AG04449 (cell line): ENCODE data around the gene NGF.

Experiments
- CTCF ChIA-PET: fragments of 350-600 bp; formaldehyde crosslinking; extraction: SDS; loops from one replicate; lab custom pipeline; 2021; ENCODE audit warnings: antibody characterized with exemption; lab: Yijun Ruan, JAX
- POLR2A ChIA-PET: fragments of 400-600, 350-600 bp; formaldehyde crosslinking; extraction: SDS; loops from one replicate; lab custom pipeline; 2020; ENCODE audit warnings: antibody characterized with exemption, inconsistent platforms; lab: Yijun Ruan, JAX
- DNase-seq: peaks from one replicate; pipeline ENCODE4 v3.0.0-alpha.2; 2010; ENCODE audit warnings: low read depth, low spot score
- H3K4me3 ChIP-seq: 2 replicates; pipeline ENCODE4 v1.5.1; 2011; ENCODE audit warnings: low read depth, mild to moderate bottlenecking, control low read depth, low read length
- TF ChIP-seq, protein P1 (sequence below): IDR thresholded peaks from one replicate; pipeline ENCODE4 v1.5.1; 2011; ENCODE audit warnings: mild to moderate bottlenecking, moderate library complexity, low read length, control low read depth, inconsistent platforms; ENCODE audit not compliant: insufficient read depth; ENCODE audit errors: missing control alignments

The NGF gene

DNA sequence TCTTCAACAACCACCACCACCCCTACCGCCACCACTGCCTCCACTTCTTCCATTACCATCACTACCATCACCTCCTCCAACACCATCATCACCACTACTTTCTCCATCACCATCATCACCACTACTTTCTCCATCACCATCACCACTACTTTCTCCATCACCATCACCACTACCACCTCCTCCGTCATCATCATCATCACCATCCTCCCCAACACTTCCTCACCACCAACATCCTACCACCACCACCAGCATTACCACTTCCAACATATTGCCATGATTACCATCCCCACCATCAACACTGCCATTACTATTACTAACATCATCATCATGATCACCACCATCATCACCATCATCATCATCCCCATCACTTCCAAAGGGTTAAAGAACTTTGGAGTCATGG is 34.7 kb downstream of the NGF start:
- DNase-seq, result no peak
- ChIA-PET POLR2A (interaction anchor here (1.0 kb wide), 1 partner anchor 19 kb away, joined by 4 read pairs; no protein-coding TSS in a partner anchor), CTCF (interaction anchor here (0.9 to 7.8 kb wide), 4 partner anchors 166 to 292 kb away, joined by 3 to 59 read pairs (median 4); no protein-coding TSS in a partner anchor)
- TF ChIP-seq, protein P1, sequence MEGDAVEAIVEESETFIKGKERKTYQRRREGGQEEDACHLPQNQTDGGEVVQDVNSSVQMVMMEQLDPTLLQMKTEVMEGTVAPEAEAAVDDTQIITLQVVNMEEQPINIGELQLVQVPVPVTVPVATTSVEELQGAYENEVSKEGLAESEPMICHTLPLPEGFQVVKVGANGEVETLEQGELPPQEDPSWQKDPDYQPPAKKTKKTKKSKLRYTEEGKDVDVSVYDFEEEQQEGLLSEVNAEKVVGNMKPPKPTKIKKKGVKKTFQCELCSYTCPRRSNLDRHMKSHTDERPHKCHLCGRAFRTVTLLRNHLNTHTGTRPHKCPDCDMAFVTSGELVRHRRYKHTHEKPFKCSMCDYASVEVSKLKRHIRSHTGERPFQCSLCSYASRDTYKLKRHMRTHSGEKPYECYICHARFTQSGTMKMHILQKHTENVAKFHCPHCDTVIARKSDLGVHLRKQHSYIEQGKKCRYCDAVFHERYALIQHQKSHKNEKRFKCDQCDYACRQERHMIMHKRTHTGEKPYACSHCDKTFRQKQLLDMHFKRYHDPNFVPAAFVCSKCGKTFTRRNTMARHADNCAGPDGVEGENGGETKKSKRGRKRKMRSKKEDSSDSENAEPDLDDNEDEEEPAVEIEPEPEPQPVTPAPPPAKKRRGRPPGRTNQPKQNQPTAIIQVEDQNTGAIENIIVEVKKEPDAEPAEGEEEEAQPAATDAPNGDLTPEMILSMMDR, result no peak
- H3K4me3 ChIP-seq, result no peak overlapping the region

DNA sequence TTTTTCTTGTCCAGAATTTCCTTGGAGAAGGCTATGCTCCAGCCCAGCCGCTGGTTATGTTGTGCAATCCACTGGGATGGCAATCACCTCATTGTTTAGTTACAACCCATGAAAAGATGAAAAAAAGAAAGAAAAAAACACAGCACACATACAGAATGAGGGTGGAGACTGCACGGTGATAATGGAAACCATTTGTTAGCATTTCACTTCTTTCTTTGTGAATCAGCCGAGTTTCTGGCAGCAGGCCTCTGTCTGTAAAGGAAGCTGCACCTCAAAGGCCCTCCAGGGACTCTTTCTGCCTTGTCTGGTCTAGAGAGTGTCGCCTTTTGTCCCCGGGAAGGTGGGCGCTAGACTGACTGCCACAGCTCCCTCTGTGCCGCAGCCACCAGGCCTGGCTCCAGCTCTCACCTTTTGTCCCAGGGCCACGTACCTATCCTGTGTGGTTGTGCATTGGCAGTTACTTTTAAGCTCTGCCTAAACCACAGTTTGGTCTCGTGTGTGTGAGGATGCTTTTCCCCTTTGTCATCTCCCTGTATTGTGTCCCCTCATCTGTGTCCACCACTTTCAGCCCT is 35.6 kb downstream of the NGF start:
- POLR2A ChIA-PET, result interaction anchor here (0.8 to 1.2 kb wide), 6 partner anchors 9 to 167 kb away, joined by 3 to 5 read pairs (median 3); no protein-coding TSS in a partner anchor
- DNase-seq, result peak; percentile 63
- no peak overlapping the region for H3K4me3 ChIP-seq
- TF ChIP-seq, protein P1, result no peak
- CTCF ChIA-PET, result interaction anchor here (0.6 to 7.8 kb wide), 6 partner anchors 10 to 404 kb away, joined by 3 to 59 read pairs (median 4); no protein-coding TSS in a partner anchor

DNA sequence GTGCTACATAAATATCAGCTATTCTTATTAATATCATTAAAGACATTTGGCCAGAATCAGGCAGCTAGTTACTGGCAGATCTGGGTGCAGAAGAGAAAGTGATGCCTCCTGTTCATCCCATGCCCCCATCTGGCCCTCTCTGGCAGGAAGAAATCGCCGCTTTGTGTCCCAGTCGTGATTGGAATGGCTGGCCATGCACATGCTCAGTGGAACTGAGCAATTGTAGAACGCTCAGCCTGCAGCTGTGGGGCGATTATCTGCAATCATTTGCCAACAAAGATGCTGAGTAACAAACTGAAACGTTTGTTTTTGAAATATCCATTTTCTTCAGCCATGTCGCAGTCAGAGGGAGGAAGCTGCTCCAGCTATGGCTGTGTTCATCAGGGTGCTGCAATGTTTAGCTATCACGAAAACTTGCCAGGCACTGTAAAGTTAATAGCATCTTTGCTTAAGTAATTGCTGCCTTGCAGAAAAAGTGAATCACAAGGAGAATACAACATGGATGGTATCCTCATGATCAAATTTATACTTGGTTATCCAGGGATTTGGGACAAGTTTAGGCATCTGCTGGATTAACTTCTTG is 36.5 kb downstream of the NGF start:
- no peak overlapping the region for H3K4me3 ChIP-seq
- TF ChIP-seq, protein P1, result no peak
- POLR2A ChIA-PET, result interaction anchor here (1.0 to 1.3 kb wide), 4 partner anchors 9 to 168 kb away, joined by 3 to 5 read pairs (median 3); no protein-coding TSS in a partner anchor
- CTCF ChIA-PET, result interaction anchor here (2.2 to 7.8 kb wide), 4 partner anchors 11 to 295 kb away, joined by 6 to 59 read pairs (median 18); no protein-coding TSS in a partner anchor
- DNase-seq, result no peak

DNA sequence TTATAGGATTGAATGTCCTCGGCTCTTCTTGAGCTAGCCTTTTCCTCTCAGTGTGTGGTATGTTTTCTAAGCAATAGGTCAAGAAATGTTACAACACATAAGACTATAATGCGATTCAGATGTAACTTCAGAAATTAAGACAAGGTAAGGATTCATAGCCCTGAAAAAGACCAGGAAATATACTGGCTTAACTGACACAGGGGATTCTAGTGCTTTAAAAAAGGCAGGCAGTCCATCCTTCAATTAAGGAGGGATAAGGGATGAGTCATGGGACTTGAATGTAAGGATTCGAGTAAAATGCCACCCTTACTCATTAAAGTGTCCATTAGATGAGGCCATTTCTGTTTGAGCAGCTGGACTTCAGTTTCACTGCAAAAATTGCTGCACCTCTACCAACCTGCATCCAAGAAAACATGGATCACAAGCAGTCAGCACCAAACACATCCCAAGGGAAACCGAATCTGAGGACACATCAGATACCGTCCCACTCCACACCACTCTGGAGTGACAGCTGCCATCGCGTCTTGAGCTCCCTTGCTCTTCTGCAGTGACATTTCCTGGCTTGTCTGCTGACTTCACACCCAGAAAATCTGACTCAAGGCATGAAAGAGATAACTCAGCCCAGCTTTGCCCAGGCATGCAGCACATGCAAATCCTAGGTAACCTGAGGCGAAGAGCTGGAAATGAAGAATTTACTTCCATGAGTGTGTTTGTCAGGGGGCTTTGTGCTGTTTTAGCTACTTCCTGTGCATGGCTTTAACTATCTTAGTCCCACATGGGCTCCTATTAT is 37.8 kb downstream of the NGF start:
- POLR2A ChIA-PET, result interaction anchor here (0.5 to 1.3 kb wide), 9 partner anchors 8 to 295 kb away, joined by 3 to 5 read pairs (median 3); no protein-coding TSS in a partner anchor
- CTCF ChIA-PET, result interaction anchor here (1.0 to 7.8 kb wide), 7 partner anchors 12 to 296 kb away, joined by 3 to 59 read pairs (median 6); no protein-coding TSS in a partner anchor

DNA sequence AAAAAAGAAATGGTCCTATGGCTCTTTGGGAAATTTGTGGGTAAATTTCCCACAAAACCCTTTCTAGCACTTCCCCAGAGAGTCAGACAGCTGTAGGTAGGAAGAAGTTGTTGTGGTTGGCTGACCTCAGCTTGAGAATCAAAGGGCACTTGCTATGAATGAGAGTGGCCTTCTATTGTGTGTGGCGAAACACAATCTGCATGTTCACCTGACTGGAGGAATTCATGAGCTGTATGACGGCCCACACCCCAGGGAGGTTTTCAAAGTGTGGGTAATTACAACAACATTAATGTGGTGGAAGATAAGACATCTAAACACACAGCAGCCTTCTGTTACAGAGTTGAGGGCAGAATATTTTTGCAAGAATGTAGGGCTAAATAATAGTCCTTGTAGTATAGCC is 38.8 kb downstream of the NGF start:
- DNase-seq, result no peak
- ChIA-PET POLR2A (no interaction called here), CTCF (interaction anchor here (0.8 to 7.8 kb wide), 9 partner anchors 16 to 297 kb away, joined by 3 to 59 read pairs (median 4); no protein-coding TSS in a partner anchor)
- no peak overlapping the region for H3K4me3 ChIP-seq
- TF ChIP-seq, protein P1, result no peak

More for the DNA sequence above, 37.8 kb downstream of the NGF start:
- no peak overlapping the region; the same call in 1 of the 2 replicates for H3K4me3 ChIP-seq
- TF ChIP-seq, protein P1, result no peak
- DNase-seq, result no peak
